WTC11 (cell line): ENCODE data around the gene SRSF2. TPM values are rescaled to one million over a fixed set of nuclear protein-coding genes. Genes with fewer than 3 reads are reported as not detected.

ENCODE experiments used
- ATAC-seq: fragments of 200-7000 bp; cut with Tn5 transposase; 2 replicates; pipeline ENCODE4 v1.10.0; 2021; ENCODE audit warnings: mild to moderate bottlenecking, moderate library complexity
- CTCF ChIA-PET: fragments of 300-600 bp; sonication (Branson Sonifier 250); formaldehyde crosslinking; loops from one replicate; lab custom pipeline; 2021; ENCODE audit warnings: antibody characterized with exemption; lab: Charles Lee
- POLR2A ChIA-PET: fragments of 350-600 bp; sonication (Branson Sonifier 250); formaldehyde crosslinking; loops from one replicate; lab custom pipeline; 2021; ENCODE audit warnings: antibody characterized with exemption; lab: Charles Lee
- DNase-seq: peaks from one replicate; pipeline ENCODE4 v3.0.0; 2021; ENCODE audit warnings: low spot score
- H3K27ac Mint-ChIP-seq: 2 replicates; pipeline ENCODE4 v1.8.0; 2021; ENCODE audit warnings: mixed read lengths
- H3K27me3 Mint-ChIP-seq: 2 replicates; pipeline ENCODE4 v1.8.0; 2021; ENCODE audit warnings: low read depth, mild to moderate bottlenecking, moderate library complexity, mixed read lengths
- H3K36me3 Mint-ChIP-seq: 2 replicates; pipeline ENCODE4 v1.8.0; 2021; ENCODE audit warnings: mixed read lengths
- H3K4me1 Mint-ChIP-seq: 2 replicates; pipeline ENCODE4 v1.8.0; 2022; ENCODE audit warnings: mixed read lengths
- H3K4me3 Mint-ChIP-seq: 2 replicates; pipeline ENCODE4 v1.8.0; 2021; ENCODE audit warnings: mild to moderate bottlenecking, moderate library complexity, mixed read lengths
- H3K9me3 Mint-ChIP-seq: 2 replicates; pipeline ENCODE4 v1.8.0; 2021; ENCODE audit warnings: mixed read lengths
- CREM ChIP-seq: sonication (generic); formaldehyde crosslinking; IDR thresholded peaks from 2 replicates; pipeline ENCODE4 v1.8.1; 2022; ENCODE audit warnings: mild to moderate bottlenecking, missing genetic modification reagents, moderate library complexity
- EMX1 ChIP-seq: fragments of 250-450 bp; sonication (Bioruptor Pico); IDR thresholded peaks from 2 replicates; pipeline ENCODE4 v1.8.0; 2021; ENCODE audit warnings: mild to moderate bottlenecking
- GABPB1 ChIP-seq: sonication (generic); formaldehyde crosslinking; IDR thresholded peaks from 2 replicates; pipeline ENCODE4 v1.8.1; 2023; ENCODE audit warnings: mild to moderate bottlenecking, missing genetic modification reagents
- GRHL2 ChIP-seq: fragments of 250-450 bp; sonication (Bioruptor Pico); IDR thresholded peaks from 2 replicates; pipeline ENCODE4 v1.8.0; 2022; ENCODE audit warnings: mild to moderate bottlenecking, moderate library complexity; ENCODE audit not compliant: insufficient replicate concordance, severe bottlenecking
- HMGA2 ChIP-seq: fragments of 250-450 bp; sonication (Bioruptor Pico); IDR thresholded peaks from 2 replicates; pipeline ENCODE4 v1.4.0; 2021; ENCODE audit warnings: mild to moderate bottlenecking, moderate library complexity
- NFATC4 ChIP-seq: fragments of 250-450 bp; sonication (Bioruptor Pico); IDR thresholded peaks from 2 replicates; pipeline ENCODE4 v1.9.0; 2021; ENCODE audit warnings: mild to moderate bottlenecking
- NR3C1 ChIP-seq: sonication (generic); formaldehyde crosslinking; conservative IDR thresholded peaks from 2 replicates; pipeline ENCODE4 v1.8.1; 2023; ENCODE audit warnings: low read depth, mild to moderate bottlenecking, missing genetic modification reagents
- RELA ChIP-seq: sonication (generic); formaldehyde crosslinking; IDR thresholded peaks from 2 replicates; pipeline ENCODE4 v1.8.1; 2022; ENCODE audit warnings: missing genetic modification reagents, mild to moderate bottlenecking, borderline replicate concordance
- SOX15 ChIP-seq: fragments of 250-450 bp; sonication (Bioruptor Pico); IDR thresholded peaks from 2 replicates; pipeline ENCODE4 v1.9.0; 2021; ENCODE audit warnings: mild to moderate bottlenecking
- TCF7 ChIP-seq: sonication (generic); formaldehyde crosslinking; IDR thresholded peaks from 2 replicates; pipeline ENCODE4 v1.8.0; 2022; ENCODE audit warnings: mild to moderate bottlenecking, low read depth, missing genetic modification reagents, moderate library complexity
- TP53 ChIP-seq: sonication (generic); formaldehyde crosslinking; IDR thresholded peaks from 2 replicates; pipeline ENCODE4 v1.8.1; 2023; ENCODE audit warnings: mild to moderate bottlenecking, missing genetic modification reagents
- ZNF219 ChIP-seq: sonication (generic); formaldehyde crosslinking; IDR thresholded peaks from 2 replicates; pipeline ENCODE4 v1.8.0; 2023; ENCODE audit warnings: missing genetic modification reagents, mild to moderate bottlenecking, borderline replicate concordance
- ZNF232 ChIP-seq: sonication (generic); formaldehyde crosslinking; IDR thresholded peaks from 2 replicates; pipeline ENCODE4 v1.8.0; 2022; ENCODE audit warnings: mild to moderate bottlenecking, missing genetic modification reagents
- total RNA-seq: library from RNA; stranded (reverse); gene quantifications from 3 replicates; pipeline ENCODE4 v1.2.3, GENCODE V29; 2021
- TF ChIP-seq, protein P1 (sequence below): sonication (generic); formaldehyde crosslinking; IDR thresholded peaks from 2 replicates; pipeline ENCODE4 v1.8.1; 2022; ENCODE audit warnings: missing genetic modification reagents, borderline replicate concordance
- TF ChIP-seq, protein P2 (sequence below): sonication (generic); formaldehyde crosslinking; IDR thresholded peaks from 2 replicates; pipeline ENCODE4 v1.8.0; 2022; ENCODE audit warnings: mild to moderate bottlenecking, missing genetic modification reagents
- TF ChIP-seq, protein P3 (sequence below): sonication (generic); formaldehyde crosslinking; conservative IDR thresholded peaks from 2 replicates; pipeline ENCODE4 v1.8.1; 2023; ENCODE audit warnings: mild to moderate bottlenecking, low read depth, missing genetic modification reagents, moderate library complexity
- TF ChIP-seq, protein P4 (sequence below): fragments of 250-450 bp; sonication (Bioruptor Pico); IDR thresholded peaks from 2 replicates; pipeline ENCODE4 v1.9.0; 2021; ENCODE audit warnings: mild to moderate bottlenecking
- TF ChIP-seq, protein P5 (sequence below): sonication (generic); formaldehyde crosslinking; IDR thresholded peaks from 2 replicates; pipeline ENCODE4 v1.8.0; 2022; ENCODE audit warnings: mild to moderate bottlenecking, missing genetic modification reagents
- TF ChIP-seq, protein P6 (sequence below): sonication (generic); formaldehyde crosslinking; IDR thresholded peaks from 2 replicates; pipeline ENCODE4 v1.8.0; 2023; ENCODE audit warnings: missing genetic modification reagents, mild to moderate bottlenecking, borderline replicate concordance

The SRSF2 gene
- total RNA-seq, 1 experiment from 2014 or later: 355 TPM

DNA sequence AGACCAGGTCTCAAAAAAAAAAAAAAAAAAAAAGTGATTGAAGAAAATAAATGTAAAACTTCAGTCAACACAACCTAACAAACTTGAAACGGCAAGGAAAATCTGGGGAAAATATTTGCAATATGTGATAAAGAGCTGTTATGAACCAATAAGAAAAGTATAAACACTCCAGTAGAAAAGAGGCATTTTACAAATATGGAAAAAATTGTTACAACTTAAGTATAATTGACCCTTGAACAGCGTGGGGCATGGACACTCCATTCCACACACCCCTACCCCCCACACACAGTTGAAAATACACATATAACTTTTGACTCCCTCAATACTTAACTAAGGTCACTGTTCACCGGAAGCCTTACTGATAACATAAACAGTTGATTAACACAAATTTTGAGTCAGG, 21.4 kb upstream of the SRSF2 start (continued):
- no peak for TF ChIP-seq SOX15 (CRISPR knock-in tag)
- TF ChIP-seq, protein P1, sequence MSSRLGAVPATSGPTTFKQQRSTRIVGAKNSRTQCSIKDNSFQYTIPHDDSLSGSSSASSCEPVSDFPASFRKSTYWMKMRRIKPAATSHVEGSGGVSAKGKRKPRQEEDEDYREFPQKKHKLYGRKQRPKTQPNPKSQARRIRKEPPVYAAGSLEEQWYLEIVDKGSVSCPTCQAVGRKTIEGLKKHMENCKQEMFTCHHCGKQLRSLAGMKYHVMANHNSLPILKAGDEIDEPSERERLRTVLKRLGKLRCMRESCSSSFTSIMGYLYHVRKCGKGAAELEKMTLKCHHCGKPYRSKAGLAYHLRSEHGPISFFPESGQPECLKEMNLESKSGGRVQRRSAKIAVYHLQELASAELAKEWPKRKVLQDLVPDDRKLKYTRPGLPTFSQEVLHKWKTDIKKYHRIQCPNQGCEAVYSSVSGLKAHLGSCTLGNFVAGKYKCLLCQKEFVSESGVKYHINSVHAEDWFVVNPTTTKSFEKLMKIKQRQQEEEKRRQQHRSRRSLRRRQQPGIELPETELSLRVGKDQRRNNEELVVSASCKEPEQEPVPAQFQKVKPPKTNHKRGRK (CRISPR knock-in tag): no peak
- TF ChIP-seq, protein P2, sequence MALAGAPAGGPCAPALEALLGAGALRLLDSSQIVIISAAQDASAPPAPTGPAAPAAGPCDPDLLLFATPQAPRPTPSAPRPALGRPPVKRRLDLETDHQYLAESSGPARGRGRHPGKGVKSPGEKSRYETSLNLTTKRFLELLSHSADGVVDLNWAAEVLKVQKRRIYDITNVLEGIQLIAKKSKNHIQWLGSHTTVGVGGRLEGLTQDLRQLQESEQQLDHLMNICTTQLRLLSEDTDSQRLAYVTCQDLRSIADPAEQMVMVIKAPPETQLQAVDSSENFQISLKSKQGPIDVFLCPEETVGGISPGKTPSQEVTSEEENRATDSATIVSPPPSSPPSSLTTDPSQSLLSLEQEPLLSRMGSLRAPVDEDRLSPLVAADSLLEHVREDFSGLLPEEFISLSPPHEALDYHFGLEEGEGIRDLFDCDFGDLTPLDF (CRISPR knock-in tag): no peak

DNA sequence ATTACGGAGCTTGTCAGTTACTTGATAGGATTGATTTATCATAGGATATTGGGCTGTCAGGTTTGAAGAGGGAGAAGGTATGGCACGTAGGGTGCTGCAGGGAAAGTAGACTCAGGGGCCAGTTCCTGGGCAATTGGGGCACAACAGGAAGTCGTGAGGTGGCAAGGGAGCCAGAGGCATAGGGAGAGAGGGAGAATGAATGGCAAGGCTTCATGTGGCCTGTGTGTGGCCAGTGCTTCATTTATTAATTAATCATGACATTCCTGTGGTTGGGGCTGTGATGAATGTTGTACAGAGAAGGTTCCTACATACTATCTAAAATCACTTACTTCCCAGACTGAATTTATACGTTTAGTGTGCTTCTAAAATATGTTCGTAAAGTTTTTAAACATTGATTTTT, 20.1 kb upstream of the SRSF2 start:
- ATAC-seq (no peak), DNase-seq (no peak)
- Mint-ChIP-seq H3K36me3 (peaks cover 36% of the 10 kb centered on the region), H3K27ac (no peak overlapping the region), H3K4me1 (peaks cover 2% of the 10 kb centered on the region; the same call in 1 of the 2 replicates), H3K27me3 (no peaks in the 10 kb centered on the region), H3K4me3 (no peak overlapping the region), H3K9me3 (0 out of 2 replicates have a peak, but pooled peaks cover 4% of the 10 kb centered on the region)
- ChIA-PET POLR2A (no interaction called here), CTCF (interaction anchor here (0.6 kb wide), 1 partner anchor 1663 kb away, joined by 4 read pairs; no protein-coding TSS in a partner anchor)
- no peak for TF ChIP-seq TP53
- TF ChIP-seq, protein P3, sequence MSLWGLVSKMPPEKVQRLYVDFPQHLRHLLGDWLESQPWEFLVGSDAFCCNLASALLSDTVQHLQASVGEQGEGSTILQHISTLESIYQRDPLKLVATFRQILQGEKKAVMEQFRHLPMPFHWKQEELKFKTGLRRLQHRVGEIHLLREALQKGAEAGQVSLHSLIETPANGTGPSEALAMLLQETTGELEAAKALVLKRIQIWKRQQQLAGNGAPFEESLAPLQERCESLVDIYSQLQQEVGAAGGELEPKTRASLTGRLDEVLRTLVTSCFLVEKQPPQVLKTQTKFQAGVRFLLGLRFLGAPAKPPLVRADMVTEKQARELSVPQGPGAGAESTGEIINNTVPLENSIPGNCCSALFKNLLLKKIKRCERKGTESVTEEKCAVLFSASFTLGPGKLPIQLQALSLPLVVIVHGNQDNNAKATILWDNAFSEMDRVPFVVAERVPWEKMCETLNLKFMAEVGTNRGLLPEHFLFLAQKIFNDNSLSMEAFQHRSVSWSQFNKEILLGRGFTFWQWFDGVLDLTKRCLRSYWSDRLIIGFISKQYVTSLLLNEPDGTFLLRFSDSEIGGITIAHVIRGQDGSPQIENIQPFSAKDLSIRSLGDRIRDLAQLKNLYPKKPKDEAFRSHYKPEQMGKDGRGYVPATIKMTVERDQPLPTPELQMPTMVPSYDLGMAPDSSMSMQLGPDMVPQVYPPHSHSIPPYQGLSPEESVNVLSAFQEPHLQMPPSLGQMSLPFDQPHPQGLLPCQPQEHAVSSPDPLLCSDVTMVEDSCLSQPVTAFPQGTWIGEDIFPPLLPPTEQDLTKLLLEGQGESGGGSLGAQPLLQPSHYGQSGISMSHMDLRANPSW (CRISPR knock-in tag): no peak
- TF ChIP-seq SOX15 (CRISPR knock-in tag): no peak
- no peak for TF ChIP-seq ZNF219 (CRISPR knock-in tag)
- no peak for TF ChIP-seq HMGA2 (CRISPR knock-in tag)
- no peak for TF ChIP-seq CREM (CRISPR knock-in tag)
- TF ChIP-seq, protein P4, sequence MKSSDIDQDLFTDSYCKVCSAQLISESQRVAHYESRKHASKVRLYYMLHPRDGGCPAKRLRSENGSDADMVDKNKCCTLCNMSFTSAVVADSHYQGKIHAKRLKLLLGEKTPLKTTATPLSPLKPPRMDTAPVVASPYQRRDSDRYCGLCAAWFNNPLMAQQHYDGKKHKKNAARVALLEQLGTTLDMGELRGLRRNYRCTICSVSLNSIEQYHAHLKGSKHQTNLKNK (CRISPR knock-in tag): no peak
- no peak for TF ChIP-seq EMX1
- TF ChIP-seq, protein P5, sequence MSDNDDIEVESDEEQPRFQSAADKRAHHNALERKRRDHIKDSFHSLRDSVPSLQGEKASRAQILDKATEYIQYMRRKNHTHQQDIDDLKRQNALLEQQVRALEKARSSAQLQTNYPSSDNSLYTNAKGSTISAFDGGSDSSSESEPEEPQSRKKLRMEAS: no peak

DNA sequence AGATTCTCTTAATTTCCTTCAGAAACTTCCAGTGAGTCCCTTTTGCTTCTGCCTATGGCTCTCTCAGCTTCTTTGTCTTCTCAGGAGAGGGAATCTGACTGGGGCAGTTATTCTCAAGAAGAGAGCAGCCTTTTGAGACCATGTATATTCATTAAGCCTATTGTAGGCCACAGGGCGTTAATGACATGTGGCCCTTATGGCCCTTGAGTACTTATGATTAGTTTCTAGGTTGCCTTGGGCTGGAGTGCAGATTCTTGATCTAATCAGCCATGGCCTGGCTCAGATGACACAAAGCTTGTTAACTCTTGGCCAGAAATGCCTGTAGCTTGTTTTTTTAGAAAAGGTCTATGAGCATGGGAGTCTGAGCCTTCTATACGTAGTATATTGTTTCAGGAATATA, 18.2 kb upstream of the SRSF2 start:
- ChIA-PET POLR2A (no interaction called here), CTCF (no interaction called here)
- ATAC-seq (no peak), DNase-seq (no peak)
- H3K9me3 Mint-ChIP-seq: no peaks in the 10 kb centered on the region
- H3K4me1 Mint-ChIP-seq: no peaks in the 10 kb centered on the region
- peaks cover 27% of the 10 kb centered on the region for H3K36me3 Mint-ChIP-seq
- H3K27ac Mint-ChIP-seq: no peak overlapping the region
- no peaks in the 10 kb centered on the region for H3K27me3 Mint-ChIP-seq
- TF ChIP-seq TCF7 (CRISPR knock-in tag) (no peak), HMGA2 (CRISPR knock-in tag) (no peak), GABPB1 (CRISPR knock-in tag) (no peak), NFATC4 (CRISPR knock-in tag) (no peak), TP53 (no peak), GRHL2 (CRISPR knock-in tag) (no peak), ZNF232 (CRISPR knock-in tag) (no peak), NR3C1 (no peak), RELA (CRISPR knock-in tag) (no peak)
- TF ChIP-seq, protein P6, sequence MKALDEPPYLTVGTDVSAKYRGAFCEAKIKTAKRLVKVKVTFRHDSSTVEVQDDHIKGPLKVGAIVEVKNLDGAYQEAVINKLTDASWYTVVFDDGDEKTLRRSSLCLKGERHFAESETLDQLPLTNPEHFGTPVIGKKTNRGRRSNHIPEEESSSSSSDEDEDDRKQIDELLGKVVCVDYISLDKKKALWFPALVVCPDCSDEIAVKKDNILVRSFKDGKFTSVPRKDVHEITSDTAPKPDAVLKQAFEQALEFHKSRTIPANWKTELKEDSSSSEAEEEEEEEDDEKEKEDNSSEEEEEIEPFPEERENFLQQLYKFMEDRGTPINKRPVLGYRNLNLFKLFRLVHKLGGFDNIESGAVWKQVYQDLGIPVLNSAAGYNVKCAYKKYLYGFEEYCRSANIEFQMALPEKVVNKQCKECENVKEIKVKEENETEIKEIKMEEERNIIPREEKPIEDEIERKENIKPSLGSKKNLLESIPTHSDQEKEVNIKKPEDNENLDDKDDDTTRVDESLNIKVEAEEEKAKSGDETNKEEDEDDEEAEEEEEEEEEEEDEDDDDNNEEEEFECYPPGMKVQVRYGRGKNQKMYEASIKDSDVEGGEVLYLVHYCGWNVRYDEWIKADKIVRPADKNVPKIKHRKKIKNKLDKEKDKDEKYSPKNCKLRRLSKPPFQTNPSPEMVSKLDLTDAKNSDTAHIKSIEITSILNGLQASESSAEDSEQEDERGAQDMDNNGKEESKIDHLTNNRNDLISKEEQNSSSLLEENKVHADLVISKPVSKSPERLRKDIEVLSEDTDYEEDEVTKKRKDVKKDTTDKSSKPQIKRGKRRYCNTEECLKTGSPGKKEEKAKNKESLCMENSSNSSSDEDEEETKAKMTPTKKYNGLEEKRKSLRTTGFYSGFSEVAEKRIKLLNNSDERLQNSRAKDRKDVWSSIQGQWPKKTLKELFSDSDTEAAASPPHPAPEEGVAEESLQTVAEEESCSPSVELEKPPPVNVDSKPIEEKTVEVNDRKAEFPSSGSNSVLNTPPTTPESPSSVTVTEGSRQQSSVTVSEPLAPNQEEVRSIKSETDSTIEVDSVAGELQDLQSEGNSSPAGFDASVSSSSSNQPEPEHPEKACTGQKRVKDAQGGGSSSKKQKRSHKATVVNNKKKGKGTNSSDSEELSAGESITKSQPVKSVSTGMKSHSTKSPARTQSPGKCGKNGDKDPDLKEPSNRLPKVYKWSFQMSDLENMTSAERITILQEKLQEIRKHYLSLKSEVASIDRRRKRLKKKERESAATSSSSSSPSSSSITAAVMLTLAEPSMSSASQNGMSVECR (CRISPR knock-in tag): no peak
- no peak overlapping the region for H3K4me3 Mint-ChIP-seq
